GM12874 (cell line): Measurements from ENCODE around the gene AK5.
A peak's percentile ranks its signal among the peaks of the same experiment; 100 is the strongest.

Source experiments
- TF ChIP-seq, protein P1 (sequence below): IDR thresholded peaks from 2 replicates; pipeline ENCODE4 v1.5.1; 2011; ENCODE audit warnings: low read depth, mild to moderate bottlenecking, control low read depth, low read length, moderate library complexity; ENCODE audit not compliant: insufficient read depth

AK5 gene

DNA sequence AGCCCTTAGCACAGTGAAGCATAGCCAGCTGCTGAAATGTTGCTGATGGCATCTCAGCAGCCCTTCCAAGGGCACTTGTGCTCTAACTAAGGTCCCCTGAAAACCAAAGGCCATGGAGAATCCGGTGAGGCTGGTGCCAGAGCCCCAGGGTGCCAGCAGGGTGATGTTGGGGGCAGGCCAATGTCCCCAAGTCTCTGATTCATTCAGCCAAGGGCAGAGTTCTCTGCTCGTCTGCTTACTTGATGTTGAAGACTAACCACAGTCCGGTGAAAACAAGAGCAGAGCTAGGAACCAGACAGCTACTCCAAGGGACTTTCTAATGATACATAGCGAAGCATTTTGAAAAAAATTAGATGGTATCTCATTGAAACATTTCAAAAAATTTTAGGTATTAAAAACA is 250.8 kb downstream of the AK5 start:
- TF ChIP-seq, protein P1, sequence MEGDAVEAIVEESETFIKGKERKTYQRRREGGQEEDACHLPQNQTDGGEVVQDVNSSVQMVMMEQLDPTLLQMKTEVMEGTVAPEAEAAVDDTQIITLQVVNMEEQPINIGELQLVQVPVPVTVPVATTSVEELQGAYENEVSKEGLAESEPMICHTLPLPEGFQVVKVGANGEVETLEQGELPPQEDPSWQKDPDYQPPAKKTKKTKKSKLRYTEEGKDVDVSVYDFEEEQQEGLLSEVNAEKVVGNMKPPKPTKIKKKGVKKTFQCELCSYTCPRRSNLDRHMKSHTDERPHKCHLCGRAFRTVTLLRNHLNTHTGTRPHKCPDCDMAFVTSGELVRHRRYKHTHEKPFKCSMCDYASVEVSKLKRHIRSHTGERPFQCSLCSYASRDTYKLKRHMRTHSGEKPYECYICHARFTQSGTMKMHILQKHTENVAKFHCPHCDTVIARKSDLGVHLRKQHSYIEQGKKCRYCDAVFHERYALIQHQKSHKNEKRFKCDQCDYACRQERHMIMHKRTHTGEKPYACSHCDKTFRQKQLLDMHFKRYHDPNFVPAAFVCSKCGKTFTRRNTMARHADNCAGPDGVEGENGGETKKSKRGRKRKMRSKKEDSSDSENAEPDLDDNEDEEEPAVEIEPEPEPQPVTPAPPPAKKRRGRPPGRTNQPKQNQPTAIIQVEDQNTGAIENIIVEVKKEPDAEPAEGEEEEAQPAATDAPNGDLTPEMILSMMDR, result no peak

DNA sequence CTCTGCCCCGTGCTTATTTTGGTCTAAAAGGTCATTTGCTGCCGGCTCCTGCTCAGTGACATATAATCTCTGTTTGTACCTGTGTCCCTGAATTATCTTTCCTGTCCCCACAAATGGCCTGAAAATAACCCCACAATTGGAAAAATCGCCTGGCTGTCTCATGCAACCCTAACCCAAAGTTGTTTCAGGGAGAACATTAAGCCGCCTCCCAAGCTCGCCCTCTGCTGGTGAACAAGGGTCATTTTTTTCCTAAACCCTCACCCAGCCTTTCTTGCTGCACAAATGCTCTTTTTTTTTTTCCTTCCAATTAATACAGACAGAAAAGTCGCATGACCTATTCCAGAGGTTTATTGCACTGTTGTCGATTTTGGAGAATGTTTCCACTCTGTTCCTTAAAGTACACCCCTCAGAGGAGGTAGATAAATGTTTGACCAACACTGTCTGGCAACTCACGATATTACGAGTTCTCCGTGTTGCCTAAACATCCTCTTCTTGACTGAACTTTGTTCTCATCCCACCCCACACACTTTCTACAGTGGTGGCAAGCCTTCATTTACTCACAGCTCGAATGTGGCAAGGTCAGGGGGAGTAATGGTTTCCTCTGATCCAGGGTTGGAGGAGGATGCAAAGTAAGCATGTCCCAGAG is 252.0 kb downstream of the AK5 start:
- TF ChIP-seq, protein P1, result peak; percentile 80

DNA sequence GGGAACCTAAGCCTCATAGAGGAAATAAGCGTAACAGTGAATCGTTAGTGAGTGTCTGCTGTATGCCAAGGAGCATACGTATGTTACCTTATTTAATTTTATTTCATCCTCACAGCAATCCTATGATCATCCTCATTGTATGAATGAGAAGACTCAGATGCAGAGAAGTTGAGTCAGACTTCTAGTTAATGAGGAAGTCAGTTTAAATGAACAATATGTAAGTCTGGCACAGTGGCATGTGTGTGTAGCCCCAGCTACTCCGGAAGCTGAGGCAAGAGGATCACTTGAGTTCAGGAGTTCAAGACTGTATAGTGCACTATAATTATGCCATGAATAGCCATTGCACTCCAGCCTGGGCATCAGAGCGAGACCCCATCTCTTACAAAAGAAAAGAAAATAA is 252.6 kb downstream of the AK5 start:
- TF ChIP-seq, protein P1, result no peak

- TF ChIP-seq, protein P1, result no peak
These were observed 255.0 kb downstream of the AK5 start for GRCh38 chr1:77536813-77537212.

- TF ChIP-seq, protein P1, result no peak
These were observed 257.2 kb downstream of the AK5 start for GRCh38 chr1:77538956-77539518.

DNA sequence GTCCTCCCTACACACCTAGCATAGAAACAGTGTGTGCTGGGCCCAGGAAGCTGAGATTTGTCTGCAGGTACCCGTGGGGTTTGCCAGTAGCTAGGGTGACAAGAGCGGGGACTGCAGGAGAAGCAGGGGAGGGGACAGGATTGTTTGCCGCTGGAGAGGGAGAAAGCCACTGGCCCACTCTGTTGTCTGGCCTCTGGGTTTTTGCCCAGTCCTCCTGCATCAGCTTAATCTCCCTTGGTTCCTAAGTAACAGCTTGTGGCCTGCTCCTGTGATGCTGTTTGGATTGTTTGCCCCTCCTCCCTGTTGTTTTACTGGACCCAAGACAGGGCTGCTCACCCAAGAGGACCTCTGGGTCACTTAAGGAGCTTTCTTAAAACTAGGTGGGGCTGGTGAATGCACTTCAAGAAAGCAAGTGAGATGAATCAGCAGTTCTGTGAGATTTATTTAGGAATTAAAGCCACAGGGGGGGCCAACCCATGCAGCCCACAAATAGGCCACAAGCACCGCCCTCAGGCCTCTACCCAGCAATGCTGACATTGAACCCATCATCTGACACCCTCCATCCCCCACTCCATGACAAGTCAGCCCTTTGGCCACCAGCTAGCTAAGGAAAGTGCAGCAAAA is 257.8 kb downstream of the AK5 start:
- TF ChIP-seq, protein P1, result no peak

DNA sequence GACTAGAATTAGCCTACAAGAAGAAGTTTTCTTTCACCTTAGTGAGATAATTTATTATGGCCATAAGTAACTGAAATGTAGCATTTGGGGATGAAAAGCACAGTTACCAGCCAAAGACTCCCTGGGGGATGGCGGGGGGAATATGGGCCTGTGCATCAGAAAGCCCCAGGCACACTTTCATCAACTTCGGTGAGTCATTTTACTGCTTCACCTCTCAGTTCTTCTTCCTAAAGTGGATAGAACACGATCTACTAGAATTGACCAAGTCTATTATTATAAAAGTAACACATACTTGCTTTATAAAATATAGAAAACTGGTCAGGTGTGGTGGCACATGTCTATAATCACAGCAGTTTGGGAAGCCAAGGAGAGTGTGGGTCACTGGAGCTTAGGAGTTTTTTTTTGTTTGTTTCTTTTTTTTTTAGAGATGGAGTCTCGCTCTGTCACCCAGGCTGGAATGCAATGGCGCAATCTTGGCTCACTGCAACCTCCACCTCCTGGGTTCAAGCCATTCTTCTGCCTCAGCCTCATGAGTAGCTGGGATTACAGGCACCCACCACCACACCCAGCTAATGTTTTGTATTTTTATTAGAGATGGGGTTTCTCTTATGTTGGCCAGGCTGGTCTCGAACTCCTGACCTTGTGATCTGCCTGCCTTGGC is 258.8 kb downstream of the AK5 start:
- TF ChIP-seq, protein P1, result no peak
